Type B pancreatic cell (in vitro differentiated cells): ENCODE data around the gene SLC23A2. TPM values are rescaled to one million over a fixed set of nuclear protein-coding genes. Genes with fewer than 3 reads are reported as not detected.

Source experiments
- DNase-seq: peaks from one replicate; pipeline ENCODE4 v3.0.0; 2021; ENCODE audit warnings: mixed read lengths; ENCODE audit not compliant: unreplicated experiment; ENCODE audit errors: extremely low spot score
- H3K27ac Mint-ChIP-seq: 2 replicates; pipeline ENCODE4 v1.8.0; 2021; ENCODE audit warnings: mild to moderate bottlenecking, mixed read lengths
- H3K27me3 Mint-ChIP-seq: 2 replicates; pipeline ENCODE4 v1.8.0; 2021; ENCODE audit warnings: mixed read lengths
- H3K36me3 Mint-ChIP-seq: 2 replicates; pipeline ENCODE4 v1.8.0; 2021; ENCODE audit warnings: mixed read lengths
- H3K4me1 Mint-ChIP-seq: one replicate; pipeline ENCODE4 v1.8.0; 2021; ENCODE audit warnings: mixed read lengths; ENCODE audit not compliant: unreplicated experiment
- H3K4me3 Mint-ChIP-seq: 2 replicates; pipeline ENCODE4 v1.8.0; 2021; ENCODE audit warnings: mild to moderate bottlenecking, mixed read lengths
- H3K9me3 Mint-ChIP-seq: 2 replicates; pipeline ENCODE4 v1.8.0; 2021; ENCODE audit warnings: mixed read lengths
- CTCF ChIP-seq: fragments of 200-600 bp; sonication (generic); conservative IDR thresholded peaks from 2 replicates; pipeline ENCODE4 v1.5.0; 2021; ENCODE audit warnings: antibody characterized with exemption, mild to moderate bottlenecking
- total RNA-seq: library from RNA; stranded (reverse); gene quantifications from 2 replicates; pipeline ENCODE4 v1.2.1, GENCODE V29; 2021; ENCODE audit warnings: low replicate concordance

Gene SLC23A2
- total RNA-seq, 1 donor from 2014 or later, result 19.6 TPM

DNA sequence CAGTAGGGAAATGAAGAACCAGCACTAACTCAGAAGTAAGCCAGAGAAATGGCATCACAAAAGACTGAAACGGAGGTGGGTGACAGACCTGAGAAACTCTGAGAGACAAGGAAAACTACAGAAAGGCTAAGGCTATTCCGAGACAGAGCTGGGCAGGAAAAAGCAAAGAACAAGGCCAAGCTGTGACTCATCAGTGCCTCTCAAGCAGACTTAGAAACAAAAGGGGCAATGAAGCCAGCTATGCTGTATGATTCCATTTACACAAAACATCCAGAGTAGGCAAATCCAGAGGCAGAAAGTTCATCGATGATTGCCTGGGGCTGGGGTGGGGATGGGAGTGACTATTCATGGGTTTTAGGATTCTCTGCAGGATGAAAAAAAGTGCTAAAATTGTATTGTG lies 50.0 kb downstream of the SLC23A2 start:
- no peak overlapping the region for H3K27ac Mint-ChIP-seq
- no peaks in the 10 kb centered on the region for H3K27me3 Mint-ChIP-seq
- peaks cover 23% of the 10 kb centered on the region for H3K4me1 Mint-ChIP-seq
- H3K9me3 Mint-ChIP-seq, result peaks cover 4% of the 10 kb centered on the region
- no peak for TF ChIP-seq CTCF
- DNase-seq, result no peak
- H3K4me3 Mint-ChIP-seq, result no peak overlapping the region
- H3K36me3 Mint-ChIP-seq, result peaks cover 5% of the 10 kb centered on the region

- Mint-ChIP-seq H3K36me3 (peaks cover 5% of the 10 kb centered on the region), H3K9me3 (peaks cover 4% of the 10 kb centered on the region), H3K27ac (no peak overlapping the region), H3K4me1 (peaks cover 23% of the 10 kb centered on the region), H3K4me3 (no peak overlapping the region), H3K27me3 (no peaks in the 10 kb centered on the region)
- no peak for TF ChIP-seq CTCF
- DNase-seq, result no peak
Measured at GRCh38 chr20:4950841-4951240, 50.5 kb downstream of the SLC23A2 start.

DNA sequence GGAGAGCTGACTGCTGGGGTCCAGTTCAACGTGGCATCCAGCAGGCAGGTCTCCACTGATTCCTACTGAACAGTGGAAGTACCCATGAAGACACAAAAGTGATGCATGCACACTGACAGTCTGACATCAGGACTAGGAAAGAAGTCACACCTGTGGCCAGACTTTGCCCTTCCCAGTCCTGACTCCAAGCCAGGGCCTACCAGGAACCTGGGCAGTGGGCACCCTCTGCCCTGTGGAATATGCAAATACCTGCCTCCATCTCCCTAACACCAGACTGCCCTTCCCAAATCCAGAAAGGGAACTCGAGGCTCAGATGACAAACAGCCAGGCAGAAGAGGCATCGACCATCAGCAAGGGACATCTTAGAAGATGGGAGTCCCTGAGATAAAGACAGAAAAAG lies 50.9 kb downstream of the SLC23A2 start:
- Mint-ChIP-seq H3K4me1 (peaks cover 23% of the 10 kb centered on the region), H3K4me3 (no peak overlapping the region), H3K27ac (no peak overlapping the region), H3K9me3 (peaks cover 4% of the 10 kb centered on the region), H3K36me3 (peaks cover 5% of the 10 kb centered on the region), H3K27me3 (no peaks in the 10 kb centered on the region)
- no peak for DNase-seq
- TF ChIP-seq CTCF, result no peak

- Mint-ChIP-seq H3K4me1 (peaks cover 23% of the 10 kb centered on the region), H3K27ac (peak overlapping the region; percentile 60), H3K36me3 (peaks cover 5% of the 10 kb centered on the region), H3K4me3 (peak overlapping the region; percentile 53), H3K9me3 (peaks cover 4% of the 10 kb centered on the region), H3K27me3 (no peaks in the 10 kb centered on the region)
- no peak for DNase-seq
- TF ChIP-seq CTCF, result peak; percentile 63
Measured at GRCh38 chr20:4949833-4950178, 51.5 kb downstream of the SLC23A2 start.

GRCh38 chr20:4947817-4948559 lies 53.3 kb downstream of the SLC23A2 start:
- DNase-seq, result no peak
- H3K27me3 Mint-ChIP-seq, result no peaks in the 10 kb centered on the region
- H3K9me3 Mint-ChIP-seq, result peaks cover 4% of the 10 kb centered on the region
- TF ChIP-seq CTCF, result no peak
- peaks cover 5% of the 10 kb centered on the region for H3K36me3 Mint-ChIP-seq
- no peak overlapping the region for H3K4me3 Mint-ChIP-seq
- no peak overlapping the region for H3K27ac Mint-ChIP-seq
- peaks cover 24% of the 10 kb centered on the region for H3K4me1 Mint-ChIP-seq
